SHP77 (cell line): ENCODE results near the gene DEDD.

Source experiments
- DNase-seq, 2 experiments: peaks; one replicate each; lab custom pipeline; 2025; lab: John Stamatoyannopoulos, UW

The DEDD gene, protein sequence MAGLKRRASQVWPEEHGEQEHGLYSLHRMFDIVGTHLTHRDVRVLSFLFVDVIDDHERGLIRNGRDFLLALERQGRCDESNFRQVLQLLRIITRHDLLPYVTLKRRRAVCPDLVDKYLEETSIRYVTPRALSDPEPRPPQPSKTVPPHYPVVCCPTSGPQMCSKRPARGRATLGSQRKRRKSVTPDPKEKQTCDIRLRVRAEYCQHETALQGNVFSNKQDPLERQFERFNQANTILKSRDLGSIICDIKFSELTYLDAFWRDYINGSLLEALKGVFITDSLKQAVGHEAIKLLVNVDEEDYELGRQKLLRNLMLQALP

DNA sequence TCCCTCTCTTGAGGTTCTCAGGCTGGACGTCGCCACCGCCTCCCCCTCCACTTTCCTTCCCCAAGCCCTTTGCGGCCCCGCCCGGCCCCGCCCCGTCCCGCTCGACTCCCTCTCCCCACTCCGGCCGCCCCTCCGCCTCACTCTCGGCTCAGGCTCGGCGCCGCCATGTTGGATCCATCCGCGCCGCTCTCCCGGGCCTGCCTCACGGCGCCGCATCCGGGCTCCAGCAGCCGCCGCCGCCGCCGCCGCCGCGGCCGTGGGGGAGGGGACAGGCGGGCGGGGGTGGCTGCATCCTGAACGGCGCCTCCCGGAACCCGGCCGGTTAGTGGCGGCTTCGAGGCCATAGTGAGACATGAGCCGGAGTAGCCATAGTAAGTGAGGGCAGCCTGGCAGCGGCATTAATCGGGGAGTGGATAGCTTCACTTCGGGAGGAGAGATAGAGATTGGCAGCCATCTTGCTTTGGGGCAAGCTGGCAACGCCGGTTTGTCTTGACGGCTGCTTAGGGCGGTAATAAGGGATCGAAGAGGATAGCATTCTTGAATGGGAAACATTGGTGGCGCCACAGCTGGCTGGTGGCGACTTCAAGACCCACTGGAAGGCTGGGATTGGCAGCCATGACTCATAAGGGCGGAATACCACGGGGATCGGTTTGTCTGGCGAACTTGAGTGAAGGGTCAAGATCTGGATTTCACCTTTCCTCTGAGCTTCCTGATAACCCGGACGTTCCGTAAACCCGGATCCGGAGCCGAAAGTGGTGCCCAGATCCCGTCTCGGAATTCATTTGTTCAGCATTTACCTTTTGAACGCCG is at the start of gene DEDD:
Gene DEDD (minus strand): TSS at position 258 of the 810 bp plus-strand sequence. CDS start 8,205 bp downstream, outside the sequence.
- peak; percentile 97 to 98 for DNase-seq

- DNase-seq, result no peak
Observed at GRCh38 chr1:161182214-161182613, 49.7 kb upstream of the DEDD start.

DNA sequence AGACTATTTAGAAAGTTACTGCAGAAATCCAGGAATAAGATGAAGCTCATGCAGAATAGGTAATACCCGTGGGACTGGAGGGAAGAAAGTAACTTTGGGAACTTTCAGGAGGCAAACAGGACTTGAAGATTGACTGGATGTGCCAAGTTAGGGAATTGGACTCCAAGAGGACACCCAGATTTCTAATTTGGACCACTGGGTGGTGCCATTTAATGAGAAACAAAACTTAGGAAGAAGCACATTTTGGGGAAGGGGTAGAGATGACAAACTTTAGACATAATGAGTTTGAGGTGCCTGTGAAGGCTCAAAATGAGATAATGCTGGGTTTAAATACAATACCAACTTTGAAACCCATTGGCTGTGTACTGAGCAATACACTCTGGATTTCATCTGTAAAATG is 48.2 kb upstream of the DEDD start:
- no peak for DNase-seq

GRCh38 chr1:161179698-161180097 is 47.2 kb upstream of the DEDD start:
- DNase-seq, result no peak

DNA sequence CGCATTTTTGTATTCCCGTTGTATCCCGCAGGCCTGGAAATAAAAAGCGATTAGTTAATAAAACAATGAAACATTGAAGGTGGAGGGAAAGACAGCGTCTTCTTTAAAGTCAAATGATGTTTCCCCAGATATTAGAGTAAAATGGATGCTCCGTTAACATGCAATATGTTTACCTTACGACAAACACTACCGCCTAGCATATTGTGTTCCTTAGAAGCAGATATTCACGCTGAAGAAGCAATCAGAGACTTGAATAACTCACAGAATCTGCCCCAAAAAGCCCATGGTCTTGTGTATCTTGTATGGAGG is 45.4 kb upstream of the DEDD start:
- no peak for DNase-seq

- peak; percentile 91 to 94 for DNase-seq
Observed at GRCh38 chr1:161177112-161177935, 44.9 kb upstream of the DEDD start, which contains the start of gene B4GALT3. Gene B4GALT3, minus strand, starts transcription at chr1:161177507. Its CDS starts 1,447 bp downstream, at chr1:161176060.

- no peak for DNase-seq
Observed at GRCh38 chr1:161176468-161177111, 44.1 kb upstream of the DEDD start.

- no peak for DNase-seq
Observed at GRCh38 chr1:161175771-161176453, 43.4 kb upstream of the DEDD start.

GRCh38 chr1:161174911-161175310 is 42.4 kb upstream of the DEDD start:
- no peak for DNase-seq

GRCh38 chr1:161173711-161174110 is 41.2 kb upstream of the DEDD start:
- no peak for DNase-seq

DNA sequence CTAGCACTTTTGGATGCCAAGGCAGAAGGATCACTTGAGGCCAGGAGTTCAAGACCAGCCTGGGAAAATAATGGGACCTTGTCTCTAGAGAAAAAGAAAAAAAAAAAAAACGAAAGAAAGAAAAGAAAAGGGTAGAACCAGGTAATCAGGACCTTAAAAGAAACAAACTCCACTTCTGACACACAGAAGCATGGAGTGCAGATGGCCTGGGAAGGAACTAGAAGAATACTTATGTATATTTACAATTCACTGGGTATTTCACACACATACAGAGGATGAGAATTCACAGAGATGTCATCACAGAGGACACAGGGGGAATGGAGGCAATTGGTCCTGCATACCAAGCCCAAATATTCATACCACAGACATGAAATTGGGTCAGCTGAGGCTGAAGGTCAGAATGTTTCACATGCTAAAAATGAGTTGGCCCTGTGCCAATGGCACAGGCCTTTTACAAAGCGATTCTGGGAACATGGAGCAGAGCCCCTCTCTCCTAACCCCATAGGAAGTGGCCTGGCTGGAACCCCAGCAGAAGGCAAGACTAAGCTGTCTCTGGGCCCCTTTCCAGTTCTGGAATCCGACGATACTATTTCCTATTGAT is 40.4 kb upstream of the DEDD start:
- DNase-seq, result no peak

GRCh38 chr1:161172349-161172748 is 39.9 kb upstream of the DEDD start:
- DNase-seq, result no peak

DNA sequence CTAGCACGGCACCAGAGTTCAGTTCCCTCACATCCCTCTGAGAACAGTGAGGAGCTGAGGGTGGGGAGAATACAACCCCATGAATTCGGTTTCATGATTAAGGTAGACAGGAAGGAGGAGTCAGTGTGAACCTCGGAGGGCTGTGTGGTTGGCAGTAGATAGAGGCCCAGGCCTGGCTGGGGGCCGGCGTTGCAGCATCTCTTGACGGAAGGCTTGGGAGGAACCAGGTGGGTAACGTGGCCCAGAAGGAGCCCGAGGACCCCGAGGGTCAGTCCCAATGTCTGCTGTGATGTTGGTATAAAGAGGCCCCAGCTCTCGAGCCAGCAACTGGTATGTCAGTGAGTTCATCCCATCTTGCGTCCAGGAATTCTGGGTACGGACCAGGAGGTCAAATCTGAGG is 39.2 kb upstream of the DEDD start:
- DNase-seq, result no peak

DNA sequence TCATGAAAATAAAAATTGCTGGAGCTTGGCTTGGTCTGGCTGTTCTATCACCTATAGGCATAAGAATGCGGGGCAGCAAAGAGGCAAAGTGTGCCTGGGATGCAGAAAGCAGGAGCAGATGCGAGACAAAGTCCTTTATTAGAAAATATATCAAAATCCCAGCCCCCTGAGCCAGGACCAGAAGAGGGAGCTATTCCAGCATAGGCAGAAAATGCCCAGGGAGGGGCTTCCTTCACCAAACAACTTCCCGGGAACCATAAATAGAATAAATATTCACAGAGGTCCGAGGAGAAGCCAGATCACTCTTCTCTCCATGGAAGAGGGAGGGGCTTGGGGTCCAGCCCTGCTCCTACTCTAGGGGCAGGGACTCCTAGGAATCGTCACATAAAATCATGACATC is 38.7 kb upstream of the DEDD start:
- DNase-seq, result no peak

DNA sequence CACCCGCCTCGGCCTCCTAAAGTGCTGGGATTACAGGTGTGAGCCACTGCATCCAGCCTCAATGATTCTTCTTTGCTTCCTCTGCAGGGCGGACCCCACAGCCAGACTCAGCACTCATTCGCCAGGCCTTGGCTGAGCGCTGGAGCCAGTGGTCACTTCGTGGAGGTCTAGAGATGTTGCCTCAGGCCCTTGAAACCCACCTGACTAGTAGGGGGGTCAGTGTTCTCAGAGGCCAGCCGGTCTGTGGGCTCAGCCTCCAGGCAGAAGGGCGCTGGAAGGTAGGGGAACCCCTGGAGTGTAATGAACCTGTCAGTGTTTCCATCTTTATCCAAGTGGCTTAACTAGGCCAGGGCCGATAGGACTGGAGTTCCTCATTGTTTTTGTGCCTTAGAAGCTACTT is 36.4 kb upstream of the DEDD start:
- no peak for DNase-seq

DNA sequence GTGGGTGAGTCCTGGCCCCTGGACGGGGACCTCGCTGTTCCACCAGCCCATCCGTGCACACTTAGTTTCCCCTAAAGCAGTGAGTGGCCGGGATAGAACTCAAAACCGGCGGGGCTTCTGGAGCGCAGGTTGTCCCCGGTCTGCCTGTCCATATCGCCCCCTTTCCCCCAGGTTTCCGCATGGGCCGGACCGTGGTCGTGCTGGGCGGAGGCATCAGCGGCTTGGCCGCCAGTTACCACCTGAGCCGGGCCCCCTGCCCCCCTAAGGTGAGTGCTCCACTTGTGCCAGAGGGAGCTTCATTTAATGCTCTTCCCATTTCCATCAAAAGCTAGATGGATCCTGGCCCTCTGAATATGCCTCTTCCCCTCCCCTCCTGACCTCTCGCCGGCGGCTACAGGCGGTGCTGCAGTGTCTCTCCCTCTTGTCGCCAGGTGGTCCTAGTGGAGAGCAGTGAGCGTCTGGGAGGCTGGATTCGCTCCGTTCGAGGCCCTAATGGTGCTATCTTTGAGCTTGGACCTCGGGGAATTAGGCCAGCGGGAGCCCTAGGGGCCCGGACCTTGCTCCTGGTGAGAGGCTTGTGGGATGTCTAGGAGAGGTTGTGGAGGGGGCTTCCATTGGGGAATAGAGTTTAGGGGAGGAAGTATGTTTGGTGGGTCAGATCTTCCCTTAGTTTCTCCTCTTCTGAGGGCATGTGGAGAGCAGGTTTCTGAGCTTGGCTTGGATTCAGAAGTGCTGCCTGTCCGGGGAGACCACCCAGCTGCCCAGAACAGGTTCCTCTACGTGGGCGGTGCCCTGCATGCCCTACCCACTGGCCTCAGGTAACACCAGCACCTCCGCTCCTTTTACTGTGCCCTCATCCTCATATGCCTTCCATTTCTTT is 34.4 kb upstream of the DEDD start:
- DNase-seq, result peak; percentile 53 to 63

DNA sequence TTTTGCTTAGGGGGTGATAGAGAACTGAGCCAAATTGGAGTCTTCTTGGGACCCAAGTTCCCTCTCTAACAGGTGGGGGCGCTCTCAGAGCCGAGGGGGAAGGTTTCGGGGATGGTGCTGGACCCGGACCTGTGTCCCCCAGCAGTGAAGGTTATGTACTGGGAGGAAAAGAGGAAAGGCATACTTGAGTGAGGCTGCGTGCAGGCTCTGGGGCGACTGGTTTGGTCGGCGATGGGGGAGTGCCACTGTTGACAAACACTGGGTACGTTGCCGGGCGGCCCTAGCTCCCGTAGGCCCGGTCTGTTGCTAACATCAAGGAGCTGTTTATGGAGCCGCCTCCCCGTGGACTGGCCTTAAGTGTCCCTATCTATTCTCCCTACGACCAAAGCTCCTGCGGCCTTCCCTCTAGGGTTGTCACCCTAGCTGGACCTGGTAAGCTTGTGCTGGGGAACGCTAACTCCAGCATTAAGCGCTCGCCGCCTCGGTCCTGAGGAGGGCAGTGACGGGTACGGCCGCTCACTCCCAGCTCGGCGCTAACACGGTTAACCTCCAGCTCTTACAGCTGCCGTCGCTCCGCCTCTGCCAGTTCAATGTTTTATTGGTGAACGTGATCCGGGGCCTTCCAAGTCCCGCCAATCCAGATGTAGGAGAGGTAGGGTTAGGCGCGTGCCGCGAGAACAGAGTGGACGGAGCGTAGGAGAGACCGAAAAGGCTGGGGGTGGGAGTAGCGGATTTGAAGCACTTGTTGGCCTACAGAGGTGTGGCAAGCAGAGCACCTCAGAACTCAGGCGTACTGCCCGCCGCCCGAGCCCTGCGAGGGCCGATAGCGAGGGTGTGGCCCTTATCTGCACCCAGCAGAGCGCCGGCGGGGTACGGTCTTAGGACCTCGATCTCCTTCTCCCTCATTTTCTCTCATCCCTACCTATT is 33.5 kb upstream of the DEDD start, which contains the start of gene PPOX:
Gene PPOX (plus strand): TSS at position 685 of the 927 bp plus-strand sequence. CDS start 422 bp downstream, outside the sequence.
- peak; percentile 99 to 100 for DNase-seq

- DNase-seq, result no peak
Observed at GRCh38 chr1:161164901-161165610, 32.6 kb upstream of the DEDD start.
